ENCODE results near the gene RHOBTB3. TPM values are rescaled to one million over a fixed set of nuclear protein-coding genes. Genes with fewer than 3 reads are reported as not detected.

Gene RHOBTB3
- total and polyA plus RNA-seq, 2 donors (not counting 3 experiments of a cell fraction or from before 2014, with no cell fraction given), result 44.1 to 52.1 TPM

DNA sequence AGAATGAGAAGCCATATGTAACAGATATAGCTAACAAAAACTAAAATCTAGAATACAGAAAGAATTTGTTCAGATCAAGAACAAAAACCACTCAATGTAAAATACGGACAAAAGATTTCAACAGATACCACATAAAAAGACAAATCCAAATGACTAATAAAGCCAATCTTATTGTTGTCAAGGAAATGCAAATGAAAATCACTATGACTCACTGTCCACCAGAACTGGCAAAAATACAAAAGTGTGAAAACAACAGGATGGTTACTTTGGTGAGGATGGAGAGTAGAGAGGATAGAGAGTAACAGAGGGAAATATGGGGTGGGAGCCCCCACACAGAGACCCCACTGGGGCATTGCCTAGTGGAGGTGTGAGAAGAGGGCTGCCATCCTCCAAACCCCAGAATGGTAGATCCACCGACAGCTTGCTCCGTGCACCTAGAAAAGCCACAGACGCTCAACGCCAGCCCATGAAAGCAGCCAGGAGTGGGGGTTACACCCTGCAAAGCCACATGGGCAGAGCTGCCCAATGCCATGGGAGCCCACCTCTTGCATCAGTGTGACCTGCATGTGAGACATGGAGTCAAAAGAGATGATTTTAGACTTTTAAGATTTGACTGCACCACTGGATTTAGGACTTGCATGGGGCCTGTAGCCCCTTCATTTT, 15.2 kb upstream of the RHOBTB3 start:
- H2AFZ ChIP-seq (ENCODE audit: low read depth, low read length), result no peak overlapping the region
- H4K20me1 ChIP-seq (replicated peaks; ENCODE audit: control insufficient read depth, extremely low read depth, insufficient read depth, low read length), result no peaks in the 10 kb centered on the region
- H3K27me3 ChIP-seq (ENCODE audit: control insufficient read depth in 2 of 2, insufficient read depth in 2 of 2, low read length in 2 of 2), result no peaks in the 10 kb centered on the region
- H3K4me2 ChIP-seq (ENCODE audit: insufficient read depth, low read length), result peak overlapping the region; percentile 89
- no peaks in the 10 kb centered on the region for H3K9me3 ChIP-seq (replicated peaks; ENCODE audit: control insufficient read depth, insufficient read depth, low read length)
- peak overlapping the region; percentile 80 for H3K27ac ChIP-seq (ENCODE audit: insufficient read depth, low read depth, low read length)
- dilution Hi-C loops (cut with MboI; ENCODE audit: extremely low pct_ligation_motif_present, low sequenced_read_pairs), result no loop called here
- peaks cover 31% of the 10 kb centered on the region for H3K4me1 ChIP-seq (ENCODE audit: control insufficient read depth, extremely low read depth, insufficient read depth, low read length)
- intact Hi-C loops (cut with micrococcal nuclease), result loop anchor here (2.0 kb wide), 1 partner anchor 15 kb away; the partner anchor contains the start of gene RHOBTB3
- FAIRE-seq (peak; percentile 86), DNase-seq (ENCODE audit: low read depth, low spot score) (peak; percentile 81)
- no peaks in the 10 kb centered on the region for H3K79me2 ChIP-seq (ENCODE audit: control insufficient read depth, insufficient read depth, low read length)
- ChIA-PET POLR2A (no interaction called here), CTCF (interaction anchor here (0.6 to 1.5 kb wide), 2 partner anchors 15 to 31 kb away, joined by 3 to 6 read pairs; partner anchors contain the start of gene RHOBTB3)
- no peak overlapping the region for H3K4me3 ChIP-seq (replicated peaks in 1 of 3; ENCODE audit: insufficient read depth in 1 of 3, low read depth in 1 of 3, low read length in 3 of 3)
- H3K9ac ChIP-seq (replicated peaks; ENCODE audit: extremely low read depth, insufficient read depth, low read length), result peak overlapping the region; percentile 76
- TF ChIP-seq JUN (IDR thresholded peaks at IDR 0.05; ENCODE audit: borderline replicate concordance, insufficient read depth, insufficient read length, low read depth), result peak; percentile 95
- TF ChIP-seq, protein P1, sequence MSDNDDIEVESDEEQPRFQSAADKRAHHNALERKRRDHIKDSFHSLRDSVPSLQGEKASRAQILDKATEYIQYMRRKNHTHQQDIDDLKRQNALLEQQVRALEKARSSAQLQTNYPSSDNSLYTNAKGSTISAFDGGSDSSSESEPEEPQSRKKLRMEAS (IDR thresholded peaks at IDR 0.05; ENCODE audit: insufficient read depth, insufficient read length), result no peak
- TF ChIP-seq POLR2AphosphoS5 (IDR thresholded peaks at IDR 0.05; ENCODE audit: insufficient read depth, low read depth, low read length), result peak; percentile 28
- TF ChIP-seq, protein P2, sequence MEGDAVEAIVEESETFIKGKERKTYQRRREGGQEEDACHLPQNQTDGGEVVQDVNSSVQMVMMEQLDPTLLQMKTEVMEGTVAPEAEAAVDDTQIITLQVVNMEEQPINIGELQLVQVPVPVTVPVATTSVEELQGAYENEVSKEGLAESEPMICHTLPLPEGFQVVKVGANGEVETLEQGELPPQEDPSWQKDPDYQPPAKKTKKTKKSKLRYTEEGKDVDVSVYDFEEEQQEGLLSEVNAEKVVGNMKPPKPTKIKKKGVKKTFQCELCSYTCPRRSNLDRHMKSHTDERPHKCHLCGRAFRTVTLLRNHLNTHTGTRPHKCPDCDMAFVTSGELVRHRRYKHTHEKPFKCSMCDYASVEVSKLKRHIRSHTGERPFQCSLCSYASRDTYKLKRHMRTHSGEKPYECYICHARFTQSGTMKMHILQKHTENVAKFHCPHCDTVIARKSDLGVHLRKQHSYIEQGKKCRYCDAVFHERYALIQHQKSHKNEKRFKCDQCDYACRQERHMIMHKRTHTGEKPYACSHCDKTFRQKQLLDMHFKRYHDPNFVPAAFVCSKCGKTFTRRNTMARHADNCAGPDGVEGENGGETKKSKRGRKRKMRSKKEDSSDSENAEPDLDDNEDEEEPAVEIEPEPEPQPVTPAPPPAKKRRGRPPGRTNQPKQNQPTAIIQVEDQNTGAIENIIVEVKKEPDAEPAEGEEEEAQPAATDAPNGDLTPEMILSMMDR (IDR thresholded peaks at IDR 0.05; ENCODE audit: extremely low read depth in 1 of 2, insufficient read depth in 1 of 2, low read depth in 1 of 2, low read length in 2 of 2), result no peak
- no peak for TF ChIP-seq MYC (IDR thresholded peaks at IDR 0.05; ENCODE audit: low read depth, low read length)
- peak; percentile 84 for TF ChIP-seq FOS (IDR thresholded peaks at IDR 0.05; ENCODE audit: borderline replicate concordance, insufficient read depth, low read length)
- TF ChIP-seq EZH2 (IDR thresholded peaks at IDR 0.05; ENCODE audit: borderline replicate concordance, low read depth, low read length, severe bottlenecking), result no peak
- BruUV-seq (replicated peaks), result no TSS peak
- H3K9me1 ChIP-seq (replicated peaks; ENCODE audit: control insufficient read depth, extremely low read depth, insufficient read depth, low read length), result no peaks in the 10 kb centered on the region
- H3K36me3 ChIP-seq (ENCODE audit: control insufficient read depth in 2 of 2, extremely low read depth in 1 of 2, insufficient read depth in 2 of 2, low read length in 2 of 2), result no peaks in the 10 kb centered on the region

All from endothelial cell of umbilical vein (primary cell).